C4-2B (cell line): Measurements from ENCODE around the gene GNPTG.

Experiments used
- ZFX ChIP-seq: fragments of 450-650 bp; IDR thresholded peaks from 2 replicates; pipeline ENCODE4 v1.6.1; 2017
- TF ChIP-seq, protein P1 (sequence below): fragments of 450-650 bp; conservative IDR thresholded peaks from 2 replicates; pipeline ENCODE4 v1.5.1; 2017; ENCODE audit warnings: mild to moderate bottlenecking

GRCh38 chr16:1403036-1403435 lies 51.3 kb downstream of the GNPTG start:
- TF ChIP-seq, protein P1, sequence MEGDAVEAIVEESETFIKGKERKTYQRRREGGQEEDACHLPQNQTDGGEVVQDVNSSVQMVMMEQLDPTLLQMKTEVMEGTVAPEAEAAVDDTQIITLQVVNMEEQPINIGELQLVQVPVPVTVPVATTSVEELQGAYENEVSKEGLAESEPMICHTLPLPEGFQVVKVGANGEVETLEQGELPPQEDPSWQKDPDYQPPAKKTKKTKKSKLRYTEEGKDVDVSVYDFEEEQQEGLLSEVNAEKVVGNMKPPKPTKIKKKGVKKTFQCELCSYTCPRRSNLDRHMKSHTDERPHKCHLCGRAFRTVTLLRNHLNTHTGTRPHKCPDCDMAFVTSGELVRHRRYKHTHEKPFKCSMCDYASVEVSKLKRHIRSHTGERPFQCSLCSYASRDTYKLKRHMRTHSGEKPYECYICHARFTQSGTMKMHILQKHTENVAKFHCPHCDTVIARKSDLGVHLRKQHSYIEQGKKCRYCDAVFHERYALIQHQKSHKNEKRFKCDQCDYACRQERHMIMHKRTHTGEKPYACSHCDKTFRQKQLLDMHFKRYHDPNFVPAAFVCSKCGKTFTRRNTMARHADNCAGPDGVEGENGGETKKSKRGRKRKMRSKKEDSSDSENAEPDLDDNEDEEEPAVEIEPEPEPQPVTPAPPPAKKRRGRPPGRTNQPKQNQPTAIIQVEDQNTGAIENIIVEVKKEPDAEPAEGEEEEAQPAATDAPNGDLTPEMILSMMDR, result no peak
- no peak for TF ChIP-seq ZFX
